BJ (cell line): ENCODE data around the gene FKBP7. TPM values are rescaled to one million over a fixed set of nuclear protein-coding genes. Genes with fewer than 3 reads are reported as not detected.

Experiments used
- CTCF ChIA-PET: fragments of 350-600 bp; formaldehyde crosslinking; extraction: SDS; loops from one replicate; lab custom pipeline; 2021; ENCODE audit warnings: antibody characterized with exemption, inconsistent platforms; lab: Yijun Ruan, JAX
- POLR2A ChIA-PET: fragments of 300-600 bp; sonication (Branson Sonifier 250); formaldehyde crosslinking; extraction: SDS; loops from one replicate; lab custom pipeline; 2021; ENCODE audit warnings: antibody characterized with exemption; lab: Charles Lee
- DNase-seq: peaks from one replicate; pipeline ENCODE4 v3.0.0-alpha.2; 2011; ENCODE audit warnings: low read depth
- H3K27me3 ChIP-seq: 2 replicates; pipeline ENCODE4 v1.6.0; 2011; ENCODE audit warnings: low read length; ENCODE audit not compliant: control insufficient read depth, insufficient read depth
- H3K36me3 ChIP-seq: 2 replicates; pipeline ENCODE4 v1.5.1; 2011; ENCODE audit warnings: low read length; ENCODE audit not compliant: control insufficient read depth, insufficient read depth
- H3K4me3 ChIP-seq: 2 replicates; pipeline ENCODE4 v1.5.1; 2011; ENCODE audit warnings: low read depth, mild to moderate bottlenecking, control low read depth, low read length
- CTCF ChIP-seq: IDR thresholded peaks from 2 replicates; pipeline ENCODE4 v1.5.1; 2011; ENCODE audit warnings: low read depth, mild to moderate bottlenecking, control low read depth, inconsistent platforms, low read length, moderate library complexity; ENCODE audit not compliant: insufficient read depth
- polyA plus RNA-seq: library from polyadenylated mRNA; depleted of rRNA; stranded (reverse); fragments of >200 nt; gene quantifications from 2 replicates; pipeline ENCODE4 v1.2.3, GENCODE V29; 2011

Gene FKBP7
- polyA plus RNA-seq, 1 experiment = 32.4 TPM

- H3K4me3 ChIP-seq = no peak overlapping the region
- TF ChIP-seq CTCF = no peak
- POLR2A ChIA-PET = no interaction called here
- no peak for DNase-seq
- 0 out of 2 replicates have a peak, but pooled peaks cover 3% of the 10 kb centered on the region for H3K36me3 ChIP-seq
- no peaks in the 10 kb centered on the region for H3K27me3 ChIP-seq
- CTCF ChIA-PET = interaction anchor here (1.3 kb wide), 1 partner anchor 19 kb away, joined by 4 read pairs; no protein-coding TSS in a partner anchor
Measured at GRCh38 chr2:178512484-178512883, 34.1 kb upstream of the FKBP7 start.

- Histone ChIP-seq H3K4me3 (no peak overlapping the region), H3K36me3 (0 out of 2 replicates have a peak, but pooled peaks cover 3% of the 10 kb centered on the region), H3K27me3 (no peaks in the 10 kb centered on the region)
- ChIA-PET POLR2A (no interaction called here), CTCF (no interaction called here)
- no peak for DNase-seq
- no peak for TF ChIP-seq CTCF
Measured at GRCh38 chr2:178510384-178510783, 32.0 kb upstream of the FKBP7 start.

- Histone ChIP-seq H3K4me3 (no peak overlapping the region), H3K36me3 (0 out of 2 replicates have a peak, but pooled peaks cover 3% of the 10 kb centered on the region), H3K27me3 (no peaks in the 10 kb centered on the region)
- ChIA-PET CTCF (interaction anchor here (0.6 to 1.3 kb wide), 3 partner anchors 10 to 52 kb away, joined by 3 read pairs; no protein-coding TSS in a partner anchor), POLR2A (no interaction called here)
- no peak for TF ChIP-seq CTCF
- no peak for DNase-seq
Measured at GRCh38 chr2:178508646-178509045, 30.2 kb upstream of the FKBP7 start.

- Histone ChIP-seq H3K4me3 (no peak overlapping the region), H3K27me3 (no peaks in the 10 kb centered on the region), H3K36me3 (0 out of 2 replicates have a peak, but pooled peaks cover 3% of the 10 kb centered on the region)
- ChIA-PET CTCF (no interaction called here), POLR2A (no interaction called here)
- no peak for DNase-seq
- TF ChIP-seq CTCF = no peak
Measured at GRCh38 chr2:178506949-178507348, 28.5 kb upstream of the FKBP7 start.

GRCh38 chr2:178506524-178506923, 28.1 kb upstream of the FKBP7 start:
- TF ChIP-seq CTCF = no peak
- H3K27me3 ChIP-seq = no peaks in the 10 kb centered on the region
- H3K36me3 ChIP-seq = 0 out of 2 replicates have a peak, but pooled peaks cover 3% of the 10 kb centered on the region
- H3K4me3 ChIP-seq = no peak overlapping the region
- ChIA-PET POLR2A (no interaction called here), CTCF (no interaction called here)
- DNase-seq = no peak
